Stimulated activated CD4-positive, alpha-beta T cell treated with anti-CD3 and anti-CD28 coated beads, TNF-alpha, amount 100 ng/mL, for 1 hour (primary cell): ENCODE data around the gene RER1.
"Not testable (repeated sequence)": the region's sequence is repeated elsewhere in the genome, so short reads cannot be mapped to it uniquely, and the experiment has no call there.

Source experiments
- DNase-seq, 3 donors: peaks; one replicate each; pipeline ENCODE4 v3.0.0-alpha.2; 2020; ENCODE audit warnings: low read depth in 3 of 3, low spot score in 1 of 3

RER1 gene

GRCh38 chr1:2422523-2422922 is 30.9 kb downstream of the RER1 start:
- no peak for DNase-seq

GRCh38 chr1:2425892-2426291 is 34.3 kb downstream of the RER1 start:
- DNase-seq, result no peak

GRCh38 chr1:2426540-2426939 is 34.9 kb downstream of the RER1 start:
- no peak for DNase-seq

- no peak for DNase-seq
These were observed 35.4 kb downstream of the RER1 start for GRCh38 chr1:2427051-2427450.

- no peak for DNase-seq
These were observed 36.3 kb downstream of the RER1 start for GRCh38 chr1:2427976-2428375.

GRCh38 chr1:2428490-2428889 is 36.8 kb downstream of the RER1 start:
- no peak for DNase-seq

GRCh38 chr1:2429780-2430591 is 38.3 kb downstream of the RER1 start:
- DNase-seq, result no peak

GRCh38 chr1:2430592-2430973 is 38.9 kb downstream of the RER1 start:
- DNase-seq, result no peak

- DNase-seq, result no peak
These were observed 39.5 kb downstream of the RER1 start for GRCh38 chr1:2431103-2431502.

GRCh38 chr1:2431518-2431917 is 39.9 kb downstream of the RER1 start:
- DNase-seq, result no peak

- DNase-seq, result no peak
These were observed 40.8 kb downstream of the RER1 start for GRCh38 chr1:2432441-2432844.

GRCh38 chr1:2433196-2433595 is 41.6 kb downstream of the RER1 start:
- no peak for DNase-seq

GRCh38 chr1:2433936-2434655 is 42.5 kb downstream of the RER1 start:
- no peak for DNase-seq

GRCh38 chr1:2435091-2435490 is 43.5 kb downstream of the RER1 start:
- no peak for DNase-seq

GRCh38 chr1:2435746-2436355 is 44.2 kb downstream of the RER1 start:
- DNase-seq, result no peak

GRCh38 chr1:2436876-2437275 is 45.2 kb downstream of the RER1 start:
- no peak for DNase-seq

GRCh38 chr1:2437617-2438016 is 46.0 kb downstream of the RER1 start:
- no peak for DNase-seq

GRCh38 chr1:2438038-2438437 is 46.4 kb downstream of the RER1 start:
- DNase-seq, result no peak

GRCh38 chr1:2438641-2439040 is 47.0 kb downstream of the RER1 start:
- no peak for DNase-seq

- DNase-seq, result no peak
These were observed 47.7 kb downstream of the RER1 start for GRCh38 chr1:2439369-2439768.

- DNase-seq, result not testable (repeated sequence)
These were observed 48.7 kb downstream of the RER1 start for GRCh38 chr1:2440346-2440745.

GRCh38 chr1:2441746-2442145 is 50.1 kb downstream of the RER1 start:
- no peak for DNase-seq
